Thoracic aorta (tissue), 2 donors: Measurements from ENCODE around the gene TMEM35B. TPM values are rescaled to one million over a fixed set of nuclear protein-coding genes. Genes with fewer than 3 reads are reported as not detected.
"Not testable (repeated sequence)": the region's sequence is repeated elsewhere in the genome, so short reads cannot be mapped to it uniquely, and the experiment has no call there.

Experiments used
- ATAC-seq: fragments of 150-250 bp; one replicate; pipeline ENCODE4 v1.8.0; 2017; ENCODE audit warnings: low read depth; ENCODE audit not compliant: insufficient number of reproducible peaks, low FRiP score
- DNase-seq: peaks from one replicate; pipeline ENCODE4 v3.0.0-alpha.2; 2020; ENCODE audit warnings: low spot score
- H3K27ac ChIP-seq, 2 donors: fragments of 200-600 bp; sonication (generic); 1 replicate in 1 of 2; 2 replicates in 1 of 2; pipeline ENCODE4 v1.5.1; 2016; ENCODE audit warnings: mild to moderate bottlenecking in 2 of 2, moderate library complexity in 2 of 2
- H3K27me3 ChIP-seq: fragments of 200-600 bp; sonication (generic); replicated peaks from 2 replicates; pipeline ENCODE4 v1.6.0; 2016; ENCODE audit warnings: mild to moderate bottlenecking; ENCODE audit not compliant: insufficient read depth
- H3K36me3 ChIP-seq: fragments of 200-600 bp; sonication (generic); one replicate; pipeline ENCODE4 v1.5.1; 2016
- H3K4me1 ChIP-seq, 2 donors: fragments of 200-600 bp; sonication (generic); 1 replicate in 1 of 2; 2 replicates in 1 of 2; pipeline versions ENCODE4 v1.5.1 to v1.6.0; 2016; ENCODE audit warnings: low read depth in 2 of 2, mild to moderate bottlenecking in 1 of 2; ENCODE audit not compliant: control insufficient read depth in 1 of 2
- H3K4me3 ChIP-seq: fragments of 200-600 bp; sonication (generic); 2 replicates; pipeline ENCODE4 v1.5.1; 2016; ENCODE audit warnings: mild to moderate bottlenecking
- H3K9me3 ChIP-seq: fragments of 200-600 bp; sonication (generic); 2 replicates; pipeline ENCODE4 v1.5.1; 2016
- CTCF ChIP-seq: fragments of 200-600 bp; sonication (generic); IDR thresholded peaks from one replicate; pipeline ENCODE4 v1.5.1; 2019; ENCODE audit warnings: antibody characterized with exemption
- total RNA-seq, 2 donors: library from RNA; depleted of rRNA; stranded (reverse); fragments of >200 nt; gene quantifications; one replicate each; pipeline versions ENCODE4 v1.1.0 to v1.2.3, GENCODE V29; 2016

Gene TMEM35B
- total RNA-seq, 2 donors from 2014 or later = 44.5 to 47.3 TPM

GRCh38 chr1:34974626-34975025 is 10.5 kb downstream of the TMEM35B start:
- no peaks in the 10 kb centered on the region for H3K36me3 ChIP-seq
- no peak overlapping the region for H3K4me3 ChIP-seq
- no peak for TF ChIP-seq CTCF
- no peaks in the 10 kb centered on the region for H3K4me1 ChIP-seq
- ATAC-seq = no peak
- H3K9me3 ChIP-seq = no peaks in the 10 kb centered on the region
- H3K27me3 ChIP-seq = no peaks in the 10 kb centered on the region
- no peak overlapping the region for H3K27ac ChIP-seq
- no peak for DNase-seq

- Histone ChIP-seq H3K27ac (no peak overlapping the region), H3K4me1 (no peaks in the 10 kb centered on the region), H3K9me3 (no peaks in the 10 kb centered on the region), H3K27me3 (no peaks in the 10 kb centered on the region), H3K4me3 (no peak overlapping the region), H3K36me3 (no peaks in the 10 kb centered on the region)
- no peak for TF ChIP-seq CTCF
- DNase-seq (no peak), ATAC-seq (no peak)
Measured at GRCh38 chr1:34973326-34973725, 11.8 kb downstream of the TMEM35B start.

GRCh38 chr1:34970829-34971228 is 14.3 kb downstream of the TMEM35B start:
- Histone ChIP-seq H3K4me3 (no peak overlapping the region), H3K36me3 (no peaks in the 10 kb centered on the region), H3K27ac (no peak overlapping the region), H3K27me3 (no peaks in the 10 kb centered on the region), H3K9me3 (no peaks in the 10 kb centered on the region), H3K4me1 (no peaks in the 10 kb centered on the region)
- ATAC-seq (no peak), DNase-seq (no peak)
- no peak for TF ChIP-seq CTCF

GRCh38 chr1:34970220-34970735 is 14.9 kb downstream of the TMEM35B start:
- ATAC-seq (no peak), DNase-seq (no peak)
- no peak for TF ChIP-seq CTCF

GRCh38 chr1:34968297-34968696 is 16.9 kb downstream of the TMEM35B start:
- not testable (repeated sequence) for ATAC-seq, H3K36me3 ChIP-seq, DNase-seq, H3K4me3 ChIP-seq, H3K27me3 ChIP-seq, H3K4me1 ChIP-seq, H3K27ac ChIP-seq, H3K9me3 ChIP-seq

More at GRCh38 chr1:34970220-34970735, 14.9 kb downstream of the TMEM35B start:
- no peaks in the 10 kb centered on the region for H3K9me3 ChIP-seq
- no peak overlapping the region for H3K27ac ChIP-seq
- H3K27me3 ChIP-seq = no peaks in the 10 kb centered on the region
- H3K4me3 ChIP-seq = no peak overlapping the region
- H3K4me1 ChIP-seq = no peaks in the 10 kb centered on the region
- no peaks in the 10 kb centered on the region for H3K36me3 ChIP-seq

GRCh38 chr1:34967672-34968071 is 17.5 kb downstream of the TMEM35B start:
- not testable (repeated sequence) for H3K27ac ChIP-seq, H3K27me3 ChIP-seq, H3K9me3 ChIP-seq, H3K4me1 ChIP-seq, ATAC-seq, H3K4me3 ChIP-seq, DNase-seq, H3K36me3 ChIP-seq
